ENCODE results near the gene PLRG1. TPM values are rescaled to one million over a fixed set of nuclear protein-coding genes. Genes with fewer than 3 reads are reported as not detected.

The PLRG1 gene
- total and polyA plus RNA-seq, 2 of the 8 experiments (the other 6 are each of a cell fraction or from before 2014, with no cell fraction given): 63.5 to 108 TPM

GRCh38 chr4:154591890-154592289 is 41.7 kb upstream of the PLRG1 start:
- POLR2A ChIA-PET (ENCODE audit: partially characterized antibody): no interaction called here
- TF ChIP-seq ZNF274 (IDR thresholded peaks at IDR 0.05; ENCODE audit: borderline replicate concordance, extremely low read depth, low read length) (no peak), JUN (IDR thresholded peaks at IDR 0.05; ENCODE audit: low read depth, low read length) (no peak), EZH2 (IDR thresholded peaks at IDR 0.05; ENCODE audit: low read depth, low read length, severe bottlenecking) (no peak), POLR2A (IDR thresholded peaks at IDR 0.05; ENCODE audit: control extremely low read depth in 1 of 2, low read depth in 2 of 2, low read length in 2 of 2) (no peak), BACH1 (IDR thresholded peaks at IDR 0.05; ENCODE audit: low read length) (no peak), BCL11A (IDR thresholded peaks at IDR 0.05; ENCODE audit: low read depth in 2 of 2, low read length in 2 of 2) (no peak), JUND (IDR thresholded peaks at IDR 0.05; ENCODE audit: low read length) (no peak), EP300 (IDR thresholded peaks at IDR 0.05; ENCODE audit: borderline replicate concordance in 1 of 2, low read depth in 2 of 2, low read length in 2 of 2) (no peak), CEBPB (IDR thresholded peaks at IDR 0.05; ENCODE audit: low read depth, low read length) (no peak), TAF1 (IDR thresholded peaks at IDR 0.05; ENCODE audit: low read depth, low read length) (no peak), HDAC2 (IDR thresholded peaks at IDR 0.05; ENCODE audit: borderline replicate concordance in 1 of 2, low read depth in 2 of 2, low read length in 2 of 2) (no peak), RAD21 (IDR thresholded peaks at IDR 0.05 in 1 of 2, conservative IDR thresholded peaks at IDR 0.05 in 1 of 2; ENCODE audit: low read depth in 2 of 2, low read length in 2 of 2) (no peak), GABPA (IDR thresholded peaks at IDR 0.05; ENCODE audit: borderline replicate concordance, insufficient read depth, low read length) (no peak), NANOG (IDR thresholded peaks at IDR 0.05; ENCODE audit: insufficient read depth, low read depth, low read length, poor library complexity, severe bottlenecking) (no peak)

More at GRCh38 chr4:154591890-154592289, 41.7 kb upstream of the PLRG1 start:
- no peak for FAIRE-seq
- WGBS, 2 experiments (ENCODE audit: extremely low coverage in 1 of 2, insufficient coverage in 1 of 2, insufficient read length in 1 of 2, insufficient replicate concordance in 2 of 2, low coverage in 1 of 2, low lambda C conversion rate in 2 of 2, missing lambda C conversion rate in 1 of 2): 79% methylated on average over 2 of the region's 3 CpGs; no CpG with 5 or more reads in 1 of the 2 experiments
- Histone ChIP-seq H4K91ac (replicated peaks; ENCODE audit: insufficient read length, low read length) (no peak overlapping the region), H3K56ac (replicated peaks; ENCODE audit: insufficient read length, low read depth, low read length) (no peak overlapping the region), H3K79me1 (ENCODE audit: low read depth, low read length) (no peaks in the 10 kb centered on the region), H2BK5ac (ENCODE audit: low read depth, low read length) (no peak overlapping the region), H3K14ac (ENCODE audit: insufficient read length) (no peak overlapping the region), H3K4me2 (ENCODE audit: insufficient read depth in 1 of 2, low read depth in 2 of 2, low read length in 2 of 2) (no peak overlapping the region), H2AFZ (ENCODE audit: low read length) (no peak overlapping the region), H2BK15ac (ENCODE audit: low read length) (no peak overlapping the region), H3K79me2 (ENCODE audit: control insufficient read depth in 1 of 2, insufficient read depth in 2 of 2, low read length in 2 of 2) (no peaks in the 10 kb centered on the region), H3K18ac (ENCODE audit: extremely low read depth, low read length) (no peak overlapping the region), H3K36me3 (ENCODE audit: control insufficient read depth in 2 of 4, insufficient read depth in 4 of 4, low read length in 3 of 4) (no peaks in the 10 kb centered on the region), H3K23ac (ENCODE audit: insufficient read length) (no peak overlapping the region), H3K4me1 (replicated peaks in 1 of 4; ENCODE audit: control insufficient read depth in 3 of 4, insufficient read depth in 4 of 4, low read length in 3 of 4) (0 out of 7 replicates have a peak, but pooled peaks cover 0 to 3% (median 0%) of the 10 kb centered on the region in 4 experiments), H3K27ac (ENCODE audit: low read depth, low read length) (no peak overlapping the region), H4K5ac (ENCODE audit: insufficient read length, low read depth, low read length) (no peak overlapping the region), H3K9ac (replicated peaks in 1 of 4; ENCODE audit: extremely low read depth in 1 of 4, low read depth in 3 of 4, low read length in 3 of 4) (no peak overlapping the region), H2AK5ac (ENCODE audit: low read depth, low read length) (no peak overlapping the region), H2BK120ac (replicated peaks; ENCODE audit: low read depth, low read length) (no peak overlapping the region), H2BK20ac (ENCODE audit: low read length) (no peak overlapping the region), H4K20me1 (replicated peaks in 1 of 2; ENCODE audit: control insufficient read depth in 1 of 2, insufficient read depth in 2 of 2, low read length in 2 of 2) (no peaks in the 10 kb centered on the region), H2BK12ac (ENCODE audit: low read depth, low read length) (no peak overlapping the region), H3K4me3 (ENCODE audit: extremely low read depth in 1 of 4, insufficient read depth in 2 of 4, low read depth in 3 of 4, low read length in 4 of 4) (no peak overlapping the region), H3K9me3 (ENCODE audit: insufficient read depth in 2 of 2, low read depth in 1 of 2, low read length in 1 of 2) (no peaks in the 10 kb centered on the region), H3K23me2 (ENCODE audit: low read depth, low read length) (no peaks in the 10 kb centered on the region), H4K8ac (ENCODE audit: extremely low read depth, insufficient read depth, low read length) (no peak overlapping the region), H3K4ac (replicated peaks; ENCODE audit: insufficient read length, low read depth, low read length) (no peak overlapping the region), H3K27me3 (replicated peaks in 1 of 4; ENCODE audit: control insufficient read depth in 3 of 4, extremely low read depth in 1 of 4, insufficient read depth in 3 of 4, low read length in 3 of 4) (no peaks in the 10 kb centered on the region)
- no peak for DNase-seq (ENCODE audit: low read depth in 1 of 2, low spot score in 2 of 2)
- CTCF ChIA-PET (ENCODE audit: partially characterized antibody): interaction anchor here (1.0 to 5.6 kb wide), 9 partner anchors 9 to 33 kb away, joined by 3 to 30 read pairs (median 13); no protein-coding TSS in a partner anchor

Data from H1 (cell line).